ENCODE measurements around the gene RSU1.

DNA sequence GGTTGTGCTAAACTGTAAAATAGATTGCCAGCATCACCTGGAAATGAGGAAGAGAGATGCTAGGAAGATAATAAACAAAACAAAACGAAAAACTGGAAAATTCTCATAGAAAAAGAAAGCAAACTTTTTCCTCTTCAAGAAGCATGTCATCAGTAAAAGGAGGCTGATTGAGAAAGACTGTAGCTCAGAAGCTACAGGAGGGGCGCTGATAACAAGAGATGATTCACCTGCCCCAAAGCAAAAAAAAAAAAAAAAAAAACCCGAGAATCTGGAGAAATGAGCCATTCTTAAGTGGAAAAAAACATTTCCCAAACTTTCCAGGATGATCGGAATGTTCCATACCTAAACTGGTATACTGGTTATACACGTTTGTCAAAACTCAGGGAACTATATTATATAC is 165.1 kb downstream of the RSU1 start:
- TF ChIP-seq, protein P1, sequence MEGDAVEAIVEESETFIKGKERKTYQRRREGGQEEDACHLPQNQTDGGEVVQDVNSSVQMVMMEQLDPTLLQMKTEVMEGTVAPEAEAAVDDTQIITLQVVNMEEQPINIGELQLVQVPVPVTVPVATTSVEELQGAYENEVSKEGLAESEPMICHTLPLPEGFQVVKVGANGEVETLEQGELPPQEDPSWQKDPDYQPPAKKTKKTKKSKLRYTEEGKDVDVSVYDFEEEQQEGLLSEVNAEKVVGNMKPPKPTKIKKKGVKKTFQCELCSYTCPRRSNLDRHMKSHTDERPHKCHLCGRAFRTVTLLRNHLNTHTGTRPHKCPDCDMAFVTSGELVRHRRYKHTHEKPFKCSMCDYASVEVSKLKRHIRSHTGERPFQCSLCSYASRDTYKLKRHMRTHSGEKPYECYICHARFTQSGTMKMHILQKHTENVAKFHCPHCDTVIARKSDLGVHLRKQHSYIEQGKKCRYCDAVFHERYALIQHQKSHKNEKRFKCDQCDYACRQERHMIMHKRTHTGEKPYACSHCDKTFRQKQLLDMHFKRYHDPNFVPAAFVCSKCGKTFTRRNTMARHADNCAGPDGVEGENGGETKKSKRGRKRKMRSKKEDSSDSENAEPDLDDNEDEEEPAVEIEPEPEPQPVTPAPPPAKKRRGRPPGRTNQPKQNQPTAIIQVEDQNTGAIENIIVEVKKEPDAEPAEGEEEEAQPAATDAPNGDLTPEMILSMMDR (IDR thresholded peaks at IDR 0.05) = no peak
- TF ChIP-seq POLR2A (IDR thresholded peaks at IDR 0.05) = no peak
